ENCODE data around the gene BAIAP2.

Gene BAIAP2

DNA sequence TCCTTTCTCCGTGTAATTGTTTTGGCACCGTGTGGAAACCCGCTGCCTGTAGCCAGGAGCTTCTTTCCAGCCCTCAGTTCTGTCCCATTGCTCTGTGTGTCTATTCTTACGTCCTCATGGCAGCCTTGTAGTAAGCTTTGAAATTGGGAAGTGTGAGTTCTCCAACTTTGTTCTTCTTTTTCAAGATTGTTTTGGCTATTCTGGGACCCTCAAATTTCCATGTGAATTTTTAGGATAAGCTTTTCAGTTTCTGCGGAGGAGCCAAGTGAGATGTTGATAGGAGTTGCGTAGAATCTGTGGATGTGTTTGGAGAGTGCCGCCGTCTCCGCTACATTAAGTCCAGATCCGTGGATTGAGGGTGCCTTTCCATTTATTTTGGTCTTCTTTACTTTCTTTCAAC lies 28.1 kb upstream of the BAIAP2 start:
- TF ChIP-seq, protein P1, sequence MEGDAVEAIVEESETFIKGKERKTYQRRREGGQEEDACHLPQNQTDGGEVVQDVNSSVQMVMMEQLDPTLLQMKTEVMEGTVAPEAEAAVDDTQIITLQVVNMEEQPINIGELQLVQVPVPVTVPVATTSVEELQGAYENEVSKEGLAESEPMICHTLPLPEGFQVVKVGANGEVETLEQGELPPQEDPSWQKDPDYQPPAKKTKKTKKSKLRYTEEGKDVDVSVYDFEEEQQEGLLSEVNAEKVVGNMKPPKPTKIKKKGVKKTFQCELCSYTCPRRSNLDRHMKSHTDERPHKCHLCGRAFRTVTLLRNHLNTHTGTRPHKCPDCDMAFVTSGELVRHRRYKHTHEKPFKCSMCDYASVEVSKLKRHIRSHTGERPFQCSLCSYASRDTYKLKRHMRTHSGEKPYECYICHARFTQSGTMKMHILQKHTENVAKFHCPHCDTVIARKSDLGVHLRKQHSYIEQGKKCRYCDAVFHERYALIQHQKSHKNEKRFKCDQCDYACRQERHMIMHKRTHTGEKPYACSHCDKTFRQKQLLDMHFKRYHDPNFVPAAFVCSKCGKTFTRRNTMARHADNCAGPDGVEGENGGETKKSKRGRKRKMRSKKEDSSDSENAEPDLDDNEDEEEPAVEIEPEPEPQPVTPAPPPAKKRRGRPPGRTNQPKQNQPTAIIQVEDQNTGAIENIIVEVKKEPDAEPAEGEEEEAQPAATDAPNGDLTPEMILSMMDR (IDR thresholded peaks at IDR 0.05; ENCODE audit: low read depth, low read length, missing control alignments), result no peak
- Histone ChIP-seq H3K27ac (no peak overlapping the region), H3K36me3 (replicated peaks) (no peaks in the 10 kb centered on the region), H3K27me3 (replicated peaks) (peaks cover 15% of the 10 kb centered on the region), H3K4me3 (ENCODE audit: low read depth, low read length) (no peak overlapping the region)
- in situ Hi-C loops (cut with HindIII; ENCODE audit: low pct_ligation_motif_present, low sequenced_read_pairs), result loop anchor here (25.0 kb wide), 1 partner anchor 105 kb away; no protein-coding TSS in a partner anchor
- DNase-seq, result no peak

DNA sequence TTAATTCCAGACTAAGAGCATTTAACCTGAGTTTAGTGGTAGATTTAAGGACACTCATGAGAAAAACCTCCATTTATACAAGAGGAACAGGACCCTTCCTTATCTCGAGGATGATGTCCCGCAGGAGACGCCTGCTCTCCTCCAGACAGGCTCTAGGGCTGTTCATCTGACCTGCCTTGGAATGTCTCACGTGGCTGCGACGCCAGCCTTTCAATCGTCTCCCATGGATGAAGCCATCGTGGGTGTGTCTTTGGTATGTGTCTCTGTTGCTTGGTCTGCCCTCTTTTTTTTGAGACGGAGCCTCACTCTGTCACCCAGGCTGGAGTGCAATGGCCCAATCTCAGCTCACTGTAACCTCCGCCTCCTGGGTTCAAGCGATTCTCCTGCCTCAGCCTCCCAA lies 26.8 kb upstream of the BAIAP2 start:
- H3K27me3 ChIP-seq (replicated peaks), result peaks cover 13% of the 10 kb centered on the region
- TF ChIP-seq, protein P1 (IDR thresholded peaks at IDR 0.05; ENCODE audit: low read depth, low read length, missing control alignments), result no peak
- DNase-seq, result no peak
- H3K4me3 ChIP-seq (ENCODE audit: low read depth, low read length), result no peak overlapping the region
- no peaks in the 10 kb centered on the region for H3K36me3 ChIP-seq (replicated peaks)
- in situ Hi-C loops (cut with HindIII; ENCODE audit: low pct_ligation_motif_present, low sequenced_read_pairs), result loop anchor here (25.0 kb wide), 1 partner anchor 104 kb away; no protein-coding TSS in a partner anchor
- no peak overlapping the region for H3K27ac ChIP-seq

DNA sequence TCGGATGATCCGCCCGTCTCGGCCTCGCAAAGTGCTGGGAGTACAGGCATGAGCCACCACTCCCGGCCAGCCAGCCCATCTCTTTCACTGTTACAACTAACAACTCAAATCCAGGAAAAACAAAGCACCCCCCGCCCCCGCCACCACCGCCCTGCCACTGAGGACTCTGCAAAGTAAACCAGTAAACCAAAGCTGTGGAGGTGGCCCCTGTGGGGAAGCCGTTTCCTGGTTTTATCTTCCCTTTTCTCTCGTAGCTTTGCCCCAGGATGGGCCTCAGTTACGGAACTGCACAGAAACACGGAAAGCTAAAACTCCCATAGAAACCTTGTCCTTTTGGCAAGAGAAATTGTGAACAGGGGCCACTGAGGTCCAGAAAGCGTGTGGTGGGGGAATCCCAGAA lies 25.8 kb upstream of the BAIAP2 start:
- H3K36me3 ChIP-seq (replicated peaks), result no peaks in the 10 kb centered on the region
- no peak overlapping the region for H3K4me3 ChIP-seq (ENCODE audit: low read depth, low read length)
- TF ChIP-seq, protein P1 (IDR thresholded peaks at IDR 0.05; ENCODE audit: low read depth, low read length, missing control alignments), result no peak
- H3K27ac ChIP-seq, result no peak overlapping the region
- in situ Hi-C loops (cut with HindIII; ENCODE audit: low pct_ligation_motif_present, low sequenced_read_pairs), result loop anchor here (25.0 kb wide), 1 partner anchor 103 kb away; no protein-coding TSS in a partner anchor
- no peak for DNase-seq
- peaks cover 7% of the 10 kb centered on the region for H3K27me3 ChIP-seq (replicated peaks)

DNA sequence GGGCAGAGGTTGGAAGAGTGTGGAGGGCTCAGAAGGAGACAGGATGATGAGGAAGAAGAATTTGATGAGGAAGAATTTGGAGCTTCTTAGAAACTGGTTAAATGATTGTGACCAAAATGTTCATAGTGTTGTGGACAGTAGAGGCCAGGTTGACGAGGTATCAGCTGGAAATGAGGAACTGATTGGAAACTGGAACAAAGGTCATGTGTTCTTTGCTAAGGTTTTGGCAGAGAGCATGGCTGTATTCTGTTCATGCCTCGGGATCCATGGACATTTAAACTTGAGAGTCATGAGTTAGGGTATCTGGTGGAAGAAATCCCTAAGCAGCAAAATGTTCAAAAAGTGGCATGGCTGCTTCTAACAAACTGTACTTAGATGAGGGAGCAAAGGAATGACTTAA lies 24.0 kb upstream of the BAIAP2 start:
- no peak for DNase-seq
- Histone ChIP-seq H3K36me3 (replicated peaks) (no peaks in the 10 kb centered on the region), H3K27me3 (replicated peaks) (no peaks in the 10 kb centered on the region), H3K27ac (no peak overlapping the region), H3K4me3 (ENCODE audit: low read depth, low read length) (no peak overlapping the region)
- TF ChIP-seq, protein P1 (IDR thresholded peaks at IDR 0.05; ENCODE audit: low read depth, low read length, missing control alignments), result no peak
- in situ Hi-C loops (cut with HindIII; ENCODE audit: low pct_ligation_motif_present, low sequenced_read_pairs), result loop anchor here (25.0 kb wide), 1 partner anchor 101 kb away; no protein-coding TSS in a partner anchor

DNA sequence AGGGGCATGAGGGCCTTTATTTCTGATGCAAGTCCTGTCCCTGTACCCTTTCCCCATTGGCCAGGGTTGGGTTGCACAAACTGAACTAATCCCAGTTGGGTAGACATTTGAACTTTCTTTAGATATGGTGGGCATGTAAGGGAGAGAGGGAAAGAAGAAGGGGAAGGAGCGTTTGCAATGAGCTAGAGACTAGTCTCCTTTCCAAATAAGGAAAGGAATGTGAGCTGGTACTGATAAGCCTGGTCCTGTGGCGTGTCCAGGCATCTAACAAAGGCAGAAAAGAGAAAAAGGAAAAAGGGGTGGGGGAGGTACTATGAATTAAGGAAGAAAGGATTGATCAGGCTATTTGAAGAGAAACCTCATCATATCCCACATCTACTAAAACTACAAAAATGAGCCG lies 23.0 kb upstream of the BAIAP2 start:
- Histone ChIP-seq H3K27ac (no peak overlapping the region), H3K36me3 (replicated peaks) (no peaks in the 10 kb centered on the region), H3K4me3 (ENCODE audit: low read depth, low read length) (no peak overlapping the region), H3K27me3 (replicated peaks) (no peaks in the 10 kb centered on the region)
- in situ Hi-C loops (cut with HindIII; ENCODE audit: low pct_ligation_motif_present, low sequenced_read_pairs), result loop anchor here (25.0 kb wide), 1 partner anchor 100 kb away; no protein-coding TSS in a partner anchor
- DNase-seq, result peak; percentile 21
- TF ChIP-seq, protein P1 (IDR thresholded peaks at IDR 0.05; ENCODE audit: low read depth, low read length, missing control alignments), result no peak

Data from brain microvascular endothelial cell (primary cell).